Adipose tissue (tissue), 3 donors: ENCODE data around the gene TRPM2. TPM values are rescaled to one million over a fixed set of nuclear protein-coding genes. Genes with fewer than 3 reads are reported as not detected.
"Not testable (repeated sequence)": the region's sequence is repeated elsewhere in the genome, so short reads cannot be mapped to it uniquely, and the experiment has no call there.

Experiments
- H3K27ac ChIP-seq: one replicate; pipeline ENCODE4 v1.5.1; 2013; ENCODE audit warnings: low read depth, low read length
- WGBS, 3 donors: extraction: QIAGEN DNeasy Blood & Tissue Kit; methylation state at CpG; one replicate each; pipeline ENCODE4 v1.1.7; 2013; 5-methylcytosine and 5-hydroxymethylcytosine counted together
- polyA plus RNA-seq, 3 donors: library from polyadenylated mRNA; stranded (reverse); fragments of 200-250 nt; gene quantifications; one replicate each; pipeline ENCODE4 v1.2.3, GENCODE V29; 2013
- donor health status: healthy with polysubstance abuse.
- donor health status: Bipolar disorder and iron deficiency.
- donor health status: healthy.

Gene TRPM2
- polyA plus RNA-seq, 3 donors, result 0.72 to 4.2 (median 1.9) TPM

DNA sequence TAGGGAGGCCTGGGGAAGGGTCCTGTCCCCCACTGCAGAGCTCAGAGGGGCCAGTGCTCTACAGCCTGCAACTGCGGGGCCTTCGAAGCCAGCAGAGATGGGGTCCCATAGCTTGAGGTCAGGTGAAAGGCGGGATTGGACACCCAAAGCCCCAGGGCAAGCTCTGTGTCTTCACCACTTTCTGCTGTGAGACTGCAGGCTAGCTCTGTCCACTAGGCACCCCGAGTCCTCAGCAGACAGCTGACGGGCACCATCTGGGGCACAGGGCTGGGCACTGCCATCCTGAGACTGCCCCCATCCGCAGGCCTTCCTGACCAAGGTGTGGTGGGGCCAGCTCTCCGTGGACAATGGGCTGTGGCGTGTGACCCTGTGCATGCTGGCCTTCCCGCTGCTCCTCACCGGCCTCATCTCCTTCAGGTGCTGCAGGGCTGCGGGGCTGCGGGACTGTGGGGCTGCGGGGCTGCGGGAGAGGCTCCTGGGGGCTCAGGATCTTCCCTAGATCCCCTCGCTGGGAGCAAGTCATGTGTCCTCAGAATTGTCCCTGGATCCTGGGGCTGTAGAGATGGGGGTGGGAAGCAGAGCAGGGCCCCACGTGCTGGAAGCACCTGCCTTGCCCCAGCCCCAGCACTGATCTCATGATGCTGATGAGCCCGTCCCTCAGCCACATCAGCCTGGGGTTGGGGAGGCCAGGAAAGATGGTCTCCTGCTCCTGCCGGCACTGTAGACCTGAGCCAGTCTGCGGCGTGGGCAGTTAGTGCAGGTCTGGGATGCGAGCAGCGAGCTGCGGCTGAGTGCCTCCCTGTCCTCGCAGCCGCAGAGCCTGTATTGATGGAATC lies 46.8 kb downstream of the TRPM2 start:
- no peak overlapping the region for H3K27ac ChIP-seq
- 80 to 88% (median 85%) methylated on average over 25 of the region's 25 CpGs for WGBS, 3 donors

- no peak overlapping the region for H3K27ac ChIP-seq
- WGBS, 3 donors, result 60 to 77% (median 75%) methylated on average over 14 of the region's 14 CpGs
Observed at GRCh38 chr21:44400791-44401385, 47.5 kb downstream of the TRPM2 start.

GRCh38 chr21:44401386-44402160 lies 48.2 kb downstream of the TRPM2 start:
- WGBS, 3 donors, result 78 to 87% (median 83%) methylated on average over 30 to 32 of the region's 32 CpGs

DNA sequence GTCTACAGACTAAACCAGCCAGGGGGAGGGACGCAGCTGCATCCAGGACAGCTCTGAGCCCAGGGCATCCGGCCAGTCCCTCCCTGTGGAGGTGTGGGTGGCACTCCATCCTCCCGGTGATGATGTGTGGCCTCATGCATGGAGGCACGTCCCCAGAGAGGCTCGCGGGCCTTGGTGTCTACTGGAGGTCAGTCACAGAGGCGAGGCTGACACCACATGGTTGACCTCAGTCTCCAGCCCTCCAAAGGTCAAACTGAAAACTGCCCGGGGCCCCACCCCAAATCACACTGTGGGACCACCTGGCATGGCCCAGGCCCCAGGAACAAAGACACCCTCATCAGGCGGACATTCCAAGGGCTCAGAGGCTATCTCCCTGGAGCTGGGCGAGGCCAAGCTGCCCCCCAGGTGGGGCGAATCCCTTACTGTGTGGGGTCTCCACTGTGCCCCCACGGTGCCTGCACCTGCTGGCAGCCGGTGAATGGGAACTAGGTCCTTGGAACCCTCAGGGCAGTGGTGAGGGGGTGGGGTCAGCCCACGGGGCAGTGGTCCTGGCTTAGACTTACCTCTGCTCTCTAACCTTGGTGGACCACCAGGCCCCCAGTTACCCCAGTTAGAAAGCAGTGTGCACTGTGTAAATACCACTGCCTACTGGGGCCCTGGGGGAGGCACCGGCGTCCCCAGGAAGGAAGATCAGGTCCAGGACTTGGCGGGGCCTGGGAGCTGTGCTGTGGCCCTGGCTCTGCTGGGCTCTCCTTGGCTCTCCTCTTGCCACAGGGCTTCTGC lies 49.1 kb downstream of the TRPM2 start:
- 75 to 88% (median 81%) methylated on average over 17 of the region's 17 CpGs for WGBS, 3 donors
- no peak overlapping the region for H3K27ac ChIP-seq

More at GRCh38 chr21:44401386-44402160, 48.2 kb downstream of the TRPM2 start:
- no peak overlapping the region for H3K27ac ChIP-seq

DNA sequence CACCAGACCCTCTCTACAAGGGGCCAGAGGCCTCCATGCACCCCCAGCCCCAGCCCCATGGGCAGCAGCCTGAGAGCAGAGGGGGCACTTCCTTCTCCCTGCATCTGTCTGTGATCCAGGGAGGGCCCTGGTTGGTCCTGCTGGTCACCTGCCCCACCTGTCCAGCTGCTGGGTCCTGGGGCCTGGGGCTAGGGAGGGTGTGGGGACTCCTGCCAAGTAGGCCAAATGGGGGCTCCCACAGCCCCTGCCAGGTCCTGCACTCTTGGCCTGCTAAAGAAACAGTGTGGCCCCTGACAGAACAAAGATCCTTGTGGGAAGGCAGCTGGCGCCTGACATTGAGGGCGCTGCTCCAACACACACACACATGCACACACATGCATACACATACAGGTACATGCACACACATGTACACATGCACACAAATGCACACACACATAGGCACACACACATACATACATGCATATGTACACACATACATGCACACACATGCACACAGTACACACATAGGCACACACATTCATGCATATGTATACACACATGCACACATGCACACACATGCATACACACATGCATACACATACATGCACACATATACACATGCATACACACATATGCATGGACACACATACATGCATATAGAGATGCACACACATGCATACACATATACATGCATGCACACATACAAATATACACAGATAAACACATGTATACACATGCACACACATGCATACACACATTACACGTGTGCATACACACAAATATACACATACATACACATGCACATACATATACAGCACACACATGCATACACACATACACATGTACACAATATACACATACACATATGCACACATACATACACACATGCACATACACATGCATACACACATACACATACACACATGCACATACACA lies 49.9 kb downstream of the TRPM2 start:
- H3K27ac ChIP-seq, result no peak overlapping the region
- WGBS, 3 donors, result 86 to 90% (median 90%) methylated on average over 3 of the region's 3 CpGs

- WGBS, 3 donors, result 81 to 93% (median 89%) methylated on average over 7 of the region's 7 CpGs
- H3K27ac ChIP-seq, result not testable (repeated sequence)
Observed at GRCh38 chr21:44404482-44404881, 51.1 kb downstream of the TRPM2 start.

- WGBS, 3 donors, result 85 to 89% (median 87%) methylated on average over 33 to 34 of the region's 34 CpGs
Observed at GRCh38 chr21:44405091-44405947, 51.9 kb downstream of the TRPM2 start.

GRCh38 chr21:44405948-44406872 lies 52.8 kb downstream of the TRPM2 start:
- no peak overlapping the region for H3K27ac ChIP-seq
- WGBS, 3 donors, result 79 to 92% (median 87%) methylated on average over 31 to 37 of the region's 37 CpGs

More at GRCh38 chr21:44405091-44405947, 51.9 kb downstream of the TRPM2 start:
- H3K27ac ChIP-seq, result no peak overlapping the region

DNA sequence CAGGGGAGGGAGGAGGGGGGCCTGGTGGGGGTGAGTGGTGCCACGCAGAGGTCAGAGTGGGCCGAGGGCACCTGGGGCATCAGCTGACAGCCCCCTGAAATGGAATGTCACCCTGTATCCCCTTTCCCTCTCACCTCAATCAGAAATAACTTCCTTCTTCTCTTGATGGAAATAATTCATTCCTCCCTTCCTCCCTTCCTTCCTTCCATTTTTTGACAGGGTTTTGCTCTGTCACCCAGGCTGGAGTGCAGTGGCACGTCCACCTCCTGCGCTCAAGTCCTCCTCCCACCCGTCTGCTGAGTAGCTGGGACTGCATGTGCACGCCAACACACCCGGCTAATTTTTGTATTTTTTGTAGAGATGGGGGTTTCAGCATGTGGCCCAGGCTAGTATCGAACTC lies 53.5 kb downstream of the TRPM2 start:
- WGBS, 3 donors, result 82 to 94% (median 84%) methylated on average over 7 to 8 of the region's 8 CpGs
- H3K27ac ChIP-seq, result no peak overlapping the region

- WGBS, 3 donors, result 74 to 84% (median 83%) methylated on average over 7 of the region's 7 CpGs
- H3K27ac ChIP-seq, result no peak overlapping the region
Observed at GRCh38 chr21:44407493-44407892, 54.1 kb downstream of the TRPM2 start.

GRCh38 chr21:44408226-44408625 lies 54.8 kb downstream of the TRPM2 start:
- 90 to 92% (median 92%) methylated on average over 15 of the region's 15 CpGs for WGBS, 3 donors
- no peak overlapping the region for H3K27ac ChIP-seq

GRCh38 chr21:44413566-44414290 lies 60.3 kb downstream of the TRPM2 start:
- no peak overlapping the region for H3K27ac ChIP-seq
- 90 to 95% (median 94%) methylated on average over 27 of the region's 27 CpGs for WGBS, 3 donors

GRCh38 chr21:44414291-44415072 lies 61.1 kb downstream of the TRPM2 start:
- no peak overlapping the region for H3K27ac ChIP-seq
- WGBS, 3 donors, result 78 to 87% (median 84%) methylated on average over 30 of the region's 30 CpGs
